OCI-LY3 (cell line): ENCODE measurements around the gene UNC13B.

Experiments
- CTCF ChIP-seq: fragments of 200-600, 300-600 bp; sonication (generic); IDR thresholded peaks from 2 replicates; pipeline ENCODE4 v1.5.1; 2014; ENCODE audit warnings: antibody characterized with exemption, low read length, low read depth
- EZH2phosphoT487 ChIP-seq: fragments of 200-600 bp; shearing (Covaris generic); IDR thresholded peaks from 2 replicates; pipeline ENCODE4 v1.6.1; 2018; ENCODE audit warnings: antibody characterized with exemption, mixed run types, low read depth

- TF ChIP-seq CTCF (no peak), EZH2phosphoT487 (no peak)
Measured at GRCh38 chr9:35295369-35296036, 133.7 kb downstream of the UNC13B start.
